Fibroblast of lung (primary cell): ENCODE data around the gene CAPN14. TPM values are rescaled to one million over a fixed set of nuclear protein-coding genes. Genes with fewer than 3 reads are reported as not detected.

Source experiments
- DNase-seq, 2 donors: peaks; one replicate each; pipeline versions ENCODE4 v3.0.0 to v3.0.0-alpha.2; 2010; ENCODE audit warnings: low read depth in 2 of 2
- H2AFZ ChIP-seq: 2 replicates; pipeline ENCODE4 v1.5.1; 2012; ENCODE audit warnings: low read length, control low read depth, inconsistent platforms
- H3K27ac ChIP-seq: 2 replicates; pipeline ENCODE4 v1.5.1; 2011; ENCODE audit warnings: low read length, control low read depth; ENCODE audit not compliant: insufficient read depth
- H3K27me3 ChIP-seq: 2 replicates; pipeline ENCODE4 v1.5.1; 2011; ENCODE audit warnings: mild to moderate bottlenecking, low read length; ENCODE audit not compliant: control insufficient read depth, insufficient read depth
- H3K36me3 ChIP-seq: 2 replicates; pipeline ENCODE4 v1.5.1; 2011; ENCODE audit warnings: low read length; ENCODE audit not compliant: control insufficient read depth, insufficient read depth
- H3K4me1 ChIP-seq: 2 replicates; pipeline ENCODE4 v1.5.1; 2011; ENCODE audit warnings: low read length; ENCODE audit not compliant: control insufficient read depth, insufficient read depth; ENCODE audit errors: extremely low read depth
- H3K4me2 ChIP-seq: 2 replicates; pipeline ENCODE4 v1.5.1; 2011; ENCODE audit warnings: low read length, control low read depth; ENCODE audit not compliant: insufficient read depth; ENCODE audit errors: extremely low read depth
- H3K4me3 ChIP-seq, 4 experiments: fragments of 200-600 bp in 1 of 4; sonication (generic) in 1 of 4; replicated peaks in 1 of 4; 2 replicates each; pipeline ENCODE4 v1.5.1; 2011 to 2016; ENCODE audit warnings: low read length in 4 of 4, low read depth in 3 of 4, mild to moderate bottlenecking in 3 of 4, control low read depth in 2 of 4, inconsistent platforms in 1 of 4, mixed read lengths in 1 of 4; ENCODE audit not compliant: insufficient read depth in 1 of 4; ENCODE audit errors: control extremely low read depth in 1 of 4
- H3K79me2 ChIP-seq: 2 replicates; pipeline ENCODE4 v1.5.1; 2012; ENCODE audit warnings: mild to moderate bottlenecking, low read length, inconsistent platforms; ENCODE audit not compliant: control insufficient read depth, insufficient read depth
- H3K9ac ChIP-seq: 2 replicates; pipeline ENCODE4 v1.5.1; 2011; ENCODE audit warnings: mild to moderate bottlenecking, low read length, control low read depth; ENCODE audit not compliant: insufficient read depth
- H3K9me3 ChIP-seq: 2 replicates; pipeline ENCODE4 v1.5.1; 2012; ENCODE audit warnings: low read depth, low read length; ENCODE audit not compliant: control insufficient read depth, insufficient read depth
- H4K20me1 ChIP-seq: 2 replicates; pipeline ENCODE4 v1.5.1; 2011; ENCODE audit warnings: low read length; ENCODE audit not compliant: control insufficient read depth, insufficient read depth; ENCODE audit errors: extremely low read depth
- EZH2 ChIP-seq: IDR thresholded peaks from 2 replicates; pipeline ENCODE4 v1.5.1; 2012; ENCODE audit warnings: low read length, control low read depth, mild to moderate bottlenecking; ENCODE audit errors: missing control alignments
- polyA minus RNA-seq: library from RNA; depleted of rRNA, polyadenylated mRNA; stranded (reverse); fragments of >200 nt; gene quantifications from 2 replicates; pipeline ENCODE4 v1.2.3, GENCODE V29; 2011; ENCODE audit warnings: low replicate concordance
- polyA plus RNA-seq, 2 donors: library from polyadenylated mRNA; depleted of rRNA in 1 of 2; stranded (reverse) in 1 of 2; unstranded in 1 of 2; fragments of >200 nt; gene quantifications; 2 replicates each; pipeline ENCODE4 v1.2.1, GENCODE V29; 2011 to 2012; ENCODE audit warnings: missing spikeins in 1 of 2
- total RNA-seq: library from RNA; depleted of rRNA; stranded (reverse); fragments of >200 nt; gene quantifications from 2 replicates; pipeline ENCODE4 v1.2.1, GENCODE V29; 2014
- TF ChIP-seq, protein P1 (sequence below), 2 donors: IDR thresholded peaks in 1 of 2; conservative IDR thresholded peaks in 1 of 2; 1 replicate in 1 of 2; 2 replicates in 1 of 2; pipeline ENCODE4 v1.5.1; 2011 to 2012; ENCODE audit warnings: low read length in 2 of 2, control low read depth in 1 of 2, inconsistent platforms in 1 of 2, low read depth in 1 of 2, mild to moderate bottlenecking in 1 of 2

Gene CAPN14, protein sequence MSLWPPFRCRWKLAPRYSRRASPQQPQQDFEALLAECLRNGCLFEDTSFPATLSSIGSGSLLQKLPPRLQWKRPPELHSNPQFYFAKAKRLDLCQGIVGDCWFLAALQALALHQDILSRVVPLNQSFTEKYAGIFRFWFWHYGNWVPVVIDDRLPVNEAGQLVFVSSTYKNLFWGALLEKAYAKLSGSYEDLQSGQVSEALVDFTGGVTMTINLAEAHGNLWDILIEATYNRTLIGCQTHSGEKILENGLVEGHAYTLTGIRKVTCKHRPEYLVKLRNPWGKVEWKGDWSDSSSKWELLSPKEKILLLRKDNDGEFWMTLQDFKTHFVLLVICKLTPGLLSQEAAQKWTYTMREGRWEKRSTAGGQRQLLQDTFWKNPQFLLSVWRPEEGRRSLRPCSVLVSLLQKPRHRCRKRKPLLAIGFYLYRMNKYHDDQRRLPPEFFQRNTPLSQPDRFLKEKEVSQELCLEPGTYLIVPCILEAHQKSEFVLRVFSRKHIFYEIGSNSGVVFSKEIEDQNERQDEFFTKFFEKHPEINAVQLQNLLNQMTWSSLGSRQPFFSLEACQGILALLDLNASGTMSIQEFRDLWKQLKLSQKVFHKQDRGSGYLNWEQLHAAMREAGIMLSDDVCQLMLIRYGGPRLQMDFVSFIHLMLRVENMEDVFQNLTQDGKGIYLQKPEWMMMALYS
- total RNA-seq (under 0.01 and 0.17 TPM in 2 replicates), polyA plus RNA-seq (0.05 and 0.07 TPM in 2 replicates), polyA minus RNA-seq (not detected in 2 replicates)
- polyA plus RNA-seq (2012), result 0.06 TPM in 1 of 2 replicates, not detected in the other

DNA sequence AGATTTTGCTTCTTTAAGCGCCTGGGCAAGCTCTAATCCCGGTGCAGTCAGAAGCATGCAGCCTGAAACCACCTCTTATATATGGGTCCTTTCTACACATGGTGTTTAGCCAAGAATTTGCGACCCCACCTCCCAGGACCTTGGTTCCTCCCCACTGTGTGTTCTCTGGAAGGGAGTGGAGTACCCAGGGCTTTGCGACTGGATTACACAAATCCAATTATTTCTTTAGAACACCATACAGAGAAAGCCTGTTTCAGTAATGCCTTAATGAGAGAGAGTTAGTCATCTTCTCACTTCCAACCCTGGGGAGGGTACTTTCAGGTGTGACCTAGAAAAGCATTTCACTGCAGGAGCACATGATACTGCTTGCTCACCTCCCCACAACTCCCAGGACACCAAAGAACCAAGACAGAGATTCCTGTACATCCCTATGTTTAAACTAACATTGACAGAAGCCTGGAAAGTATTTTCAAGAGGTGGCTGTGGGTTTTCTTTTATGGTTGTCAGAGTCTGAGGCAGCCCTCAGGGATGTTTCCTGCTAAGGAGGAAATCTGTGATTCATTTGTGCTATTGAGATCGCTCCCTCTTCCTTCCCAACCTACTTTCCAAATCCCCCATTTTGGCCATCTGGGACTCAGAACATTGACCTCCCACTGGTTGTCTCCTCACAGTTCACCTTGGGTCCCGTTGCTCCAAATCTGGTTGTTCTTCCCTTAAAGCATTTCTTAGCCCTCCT, at the start of gene CAPN14:
Gene CAPN14, minus strand, starts transcription at position 51 of the 736 bp plus-strand sequence. CDS start 12,068 bp downstream, outside the sequence.
- DNase-seq, result no peak
- Histone ChIP-seq H3K27me3 (peaks cover 6% of the 10 kb centered on the region), H3K4me3 (no peak within 1 kb of the TSS), H2AFZ (no peak within 1 kb of the TSS), H3K27ac (no peak within 1 kb of the TSS), H4K20me1 (no peaks in the 10 kb centered on the region), H3K9me3 (no peaks in the 10 kb centered on the region), H3K36me3 (no peaks in the 10 kb centered on the region), H3K4me1 (no peaks in the 10 kb centered on the region), H3K4me2 (no peak within 1 kb of the TSS), H3K79me2 (no peaks in the 10 kb centered on the region), H3K9ac (no peak within 1 kb of the TSS)
- TF ChIP-seq, protein P1, sequence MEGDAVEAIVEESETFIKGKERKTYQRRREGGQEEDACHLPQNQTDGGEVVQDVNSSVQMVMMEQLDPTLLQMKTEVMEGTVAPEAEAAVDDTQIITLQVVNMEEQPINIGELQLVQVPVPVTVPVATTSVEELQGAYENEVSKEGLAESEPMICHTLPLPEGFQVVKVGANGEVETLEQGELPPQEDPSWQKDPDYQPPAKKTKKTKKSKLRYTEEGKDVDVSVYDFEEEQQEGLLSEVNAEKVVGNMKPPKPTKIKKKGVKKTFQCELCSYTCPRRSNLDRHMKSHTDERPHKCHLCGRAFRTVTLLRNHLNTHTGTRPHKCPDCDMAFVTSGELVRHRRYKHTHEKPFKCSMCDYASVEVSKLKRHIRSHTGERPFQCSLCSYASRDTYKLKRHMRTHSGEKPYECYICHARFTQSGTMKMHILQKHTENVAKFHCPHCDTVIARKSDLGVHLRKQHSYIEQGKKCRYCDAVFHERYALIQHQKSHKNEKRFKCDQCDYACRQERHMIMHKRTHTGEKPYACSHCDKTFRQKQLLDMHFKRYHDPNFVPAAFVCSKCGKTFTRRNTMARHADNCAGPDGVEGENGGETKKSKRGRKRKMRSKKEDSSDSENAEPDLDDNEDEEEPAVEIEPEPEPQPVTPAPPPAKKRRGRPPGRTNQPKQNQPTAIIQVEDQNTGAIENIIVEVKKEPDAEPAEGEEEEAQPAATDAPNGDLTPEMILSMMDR (conservative IDR thresholded peaks at IDR 0.05 in 1 of 2, IDR thresholded peaks at IDR 0.05 in 1 of 2; ENCODE audit: low read depth in 1 of 2, low read length in 2 of 2), result no peak
- TF ChIP-seq EZH2, result no peak

DNA sequence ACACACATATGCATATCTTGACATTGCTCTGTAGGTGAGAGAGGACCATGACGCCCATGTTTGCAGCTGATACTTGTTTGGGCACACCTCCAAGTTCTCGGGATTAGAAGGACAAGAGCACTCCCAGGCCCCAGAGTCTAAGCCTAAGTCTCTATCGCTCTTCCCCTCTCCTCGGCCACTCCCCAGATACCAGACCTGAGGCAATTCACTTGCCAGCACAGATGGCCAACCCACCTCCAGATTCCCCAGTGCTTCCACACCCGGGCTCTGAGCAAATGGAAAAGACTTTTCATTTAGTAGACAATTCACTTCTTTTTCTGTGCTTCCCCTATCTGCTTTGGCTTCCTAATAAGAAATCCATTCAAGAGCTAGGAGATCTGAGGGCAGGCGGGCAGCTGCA, 49.5 kb upstream of the CAPN14 start:
- Histone ChIP-seq H3K79me2 (no peaks in the 10 kb centered on the region), H3K27me3 (no peaks in the 10 kb centered on the region), H3K4me1 (peaks cover 5% of the 10 kb centered on the region), H3K9me3 (no peaks in the 10 kb centered on the region), H3K36me3 (peaks cover 5% of the 10 kb centered on the region), H3K27ac (no peak overlapping the region), H3K9ac (no peak overlapping the region), H3K4me3 (no peak overlapping the region), H2AFZ (no peak overlapping the region), H4K20me1 (no peaks in the 10 kb centered on the region), H3K4me2 (no peak overlapping the region)
- no peak for TF ChIP-seq EZH2
- TF ChIP-seq, protein P1 (conservative IDR thresholded peaks at IDR 0.05 in 1 of 2, IDR thresholded peaks at IDR 0.05 in 1 of 2; ENCODE audit: low read depth in 1 of 2, low read length in 2 of 2), result no peak
- no peak for DNase-seq

DNA sequence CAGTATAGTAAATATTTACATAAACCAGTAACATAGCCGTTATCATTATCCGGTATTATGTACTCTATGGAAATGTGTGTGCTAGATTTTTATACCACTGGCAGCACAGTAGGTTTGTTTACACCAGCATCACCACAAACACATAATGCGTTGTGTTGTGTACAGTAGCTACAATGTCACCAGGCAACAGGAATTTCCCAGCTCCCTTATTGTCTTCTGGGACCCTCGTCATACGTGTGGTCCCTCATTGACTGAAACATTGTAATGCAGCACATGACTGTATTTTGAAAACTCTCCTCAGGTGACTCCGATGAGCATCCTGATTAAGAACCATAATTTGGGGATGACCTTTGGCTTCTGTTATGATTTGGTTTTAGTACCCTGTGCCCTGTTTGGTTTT, 47.9 kb upstream of the CAPN14 start:
- TF ChIP-seq EZH2, result no peak
- TF ChIP-seq, protein P1 (conservative IDR thresholded peaks at IDR 0.05 in 1 of 2, IDR thresholded peaks at IDR 0.05 in 1 of 2; ENCODE audit: low read depth in 1 of 2, low read length in 2 of 2), result no peak
- Histone ChIP-seq H3K36me3 (peaks cover 8% of the 10 kb centered on the region), H3K9ac (no peak overlapping the region)

More for the DNA sequence above, 47.9 kb upstream of the CAPN14 start:
- Histone ChIP-seq H3K27me3 (no peaks in the 10 kb centered on the region), H3K4me3 (no peak overlapping the region), H4K20me1 (no peaks in the 10 kb centered on the region), H3K4me2 (no peak overlapping the region), H2AFZ (no peak overlapping the region), H3K9me3 (no peaks in the 10 kb centered on the region), H3K27ac (no peak overlapping the region), H3K4me1 (peaks cover 2% of the 10 kb centered on the region), H3K79me2 (no peaks in the 10 kb centered on the region)
- no peak for DNase-seq
